ENCODE measurements around the gene NELL1.
A peak's percentile ranks its signal among the peaks of the same experiment; 100 is the strongest.

Gene NELL1

GRCh38 chr11:20672575-20672974, 3.2 kb downstream of the NELL1 start:
- peak; percentile 16 for DNase-seq (ENCODE audit: low read depth)
- no peak overlapping the region for H3K4me3 ChIP-seq (ENCODE audit: low read depth, low read length)
- TF ChIP-seq CTCF (IDR thresholded peaks at IDR 0.05; ENCODE audit: insufficient read depth, low read depth, low read length, missing control alignments): peak; percentile 34

GRCh38 chr11:20676658-20677057, 7.3 kb downstream of the NELL1 start:
- DNase-seq (ENCODE audit: low read depth): no peak
- TF ChIP-seq CTCF (IDR thresholded peaks at IDR 0.05; ENCODE audit: insufficient read depth, low read depth, low read length, missing control alignments): no peak
- no peak overlapping the region for H3K4me3 ChIP-seq (ENCODE audit: low read depth, low read length)

GRCh38 chr11:20688761-20689160, 19.4 kb downstream of the NELL1 start:
- H3K4me3 ChIP-seq (ENCODE audit: low read depth, low read length): no peak overlapping the region
- no peak for DNase-seq (ENCODE audit: low read depth)
- no peak for TF ChIP-seq CTCF (IDR thresholded peaks at IDR 0.05; ENCODE audit: insufficient read depth, low read depth, low read length, missing control alignments)

- no peak for DNase-seq (ENCODE audit: low read depth)
- H3K4me3 ChIP-seq (ENCODE audit: low read depth, low read length): no peak overlapping the region
- TF ChIP-seq CTCF (IDR thresholded peaks at IDR 0.05; ENCODE audit: insufficient read depth, low read depth, low read length, missing control alignments): no peak
Observed at GRCh38 chr11:20707876-20708275, 38.5 kb downstream of the NELL1 start.

GRCh38 chr11:20712912-20713311, 43.5 kb downstream of the NELL1 start:
- no peak for TF ChIP-seq CTCF (IDR thresholded peaks at IDR 0.05; ENCODE audit: insufficient read depth, low read depth, low read length, missing control alignments)
- H3K4me3 ChIP-seq (ENCODE audit: low read depth, low read length): no peak overlapping the region
- DNase-seq (ENCODE audit: low read depth): no peak

GRCh38 chr11:20715464-20715863, 46.1 kb downstream of the NELL1 start:
- no peak overlapping the region for H3K4me3 ChIP-seq (ENCODE audit: low read depth, low read length)
- DNase-seq (ENCODE audit: low read depth): no peak
- TF ChIP-seq CTCF (IDR thresholded peaks at IDR 0.05; ENCODE audit: insufficient read depth, low read depth, low read length, missing control alignments): no peak

- H3K4me3 ChIP-seq (ENCODE audit: low read depth, low read length): no peak overlapping the region
- TF ChIP-seq CTCF (IDR thresholded peaks at IDR 0.05; ENCODE audit: insufficient read depth, low read depth, low read length, missing control alignments): no peak
Observed at GRCh38 chr11:20715931-20716330, 46.5 kb downstream of the NELL1 start.

More at GRCh38 chr11:20715931-20716330, 46.5 kb downstream of the NELL1 start:
- no peak for DNase-seq (ENCODE audit: low read depth)

All from GM12865 (cell line).